ENCODE measurements around the gene TRIM16. TPM values are rescaled to one million over a fixed set of nuclear protein-coding genes. Genes with fewer than 3 reads are reported as not detected.
"Not testable (repeated sequence)": the region's sequence is repeated elsewhere in the genome, so short reads cannot be mapped to it uniquely, and the experiment has no call there.

The TRIM16 gene
- total RNA-seq, 2 experiments from 2014 or later = 9.5 to 10.8 TPM

DNA sequence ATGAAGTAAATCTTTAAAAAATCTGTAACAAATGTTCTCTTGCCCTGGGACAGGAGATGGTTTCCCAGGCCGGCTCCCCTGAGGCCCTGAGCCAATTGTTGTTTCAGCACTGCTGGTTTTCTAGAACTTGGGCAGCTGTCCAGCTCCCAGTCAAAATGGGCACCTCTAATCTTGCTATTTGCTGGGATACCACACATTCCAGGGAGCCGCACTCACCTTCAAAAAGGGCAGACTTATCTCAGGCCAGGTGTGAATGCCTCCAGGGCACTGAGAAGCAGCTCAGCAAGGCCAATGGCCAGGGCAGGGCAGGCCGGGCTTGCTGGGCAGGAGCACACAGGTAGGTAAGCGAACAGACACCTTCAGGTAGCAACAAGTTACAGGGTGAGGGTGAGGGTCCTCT is 24.4 kb downstream of the TRIM16 start:
- ChIA-PET CTCF (no interaction called here), POLR2A (no interaction called here)

DNA sequence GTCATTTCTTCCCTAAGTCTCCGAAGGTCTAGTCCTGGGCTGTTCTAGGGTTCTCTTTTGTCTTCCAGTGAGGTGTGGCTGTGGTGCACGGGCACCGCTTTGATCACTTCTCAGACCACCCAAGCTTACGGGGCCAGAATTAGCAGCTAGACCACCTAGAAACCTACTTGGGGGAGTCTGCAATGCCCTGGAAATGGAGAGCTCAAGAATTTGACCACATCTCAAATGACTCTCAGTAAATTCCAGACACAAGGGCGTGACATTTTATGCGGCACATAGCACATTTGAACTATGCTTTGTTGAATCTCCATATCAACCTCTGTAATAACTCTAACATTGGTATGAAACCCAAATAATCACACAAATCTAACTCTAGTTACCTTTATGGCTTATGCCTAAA is 24.9 kb downstream of the TRIM16 start:
- POLR2A ChIA-PET = no interaction called here
- CTCF ChIA-PET = no interaction called here

DNA sequence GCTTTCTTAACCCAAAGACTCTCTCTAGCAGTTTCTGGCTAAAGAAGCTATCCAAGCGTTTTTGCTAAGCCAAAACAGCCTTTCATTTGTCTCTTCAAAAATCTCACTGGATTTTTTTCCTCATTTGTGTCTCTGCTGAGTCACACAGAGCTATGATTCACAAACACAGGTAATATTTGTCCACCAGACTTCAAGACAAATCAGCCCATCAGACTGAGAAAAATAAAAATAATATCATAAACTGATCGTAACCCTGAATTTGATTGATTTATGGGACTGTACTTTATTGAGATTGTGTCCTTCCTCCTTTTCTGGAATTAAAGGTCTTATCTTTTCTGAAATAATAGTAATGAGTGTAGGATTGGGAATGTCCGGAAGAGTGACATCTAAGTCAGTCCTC is 25.8 kb downstream of the TRIM16 start:
- ChIA-PET CTCF (no interaction called here), POLR2A (no interaction called here)

DNA sequence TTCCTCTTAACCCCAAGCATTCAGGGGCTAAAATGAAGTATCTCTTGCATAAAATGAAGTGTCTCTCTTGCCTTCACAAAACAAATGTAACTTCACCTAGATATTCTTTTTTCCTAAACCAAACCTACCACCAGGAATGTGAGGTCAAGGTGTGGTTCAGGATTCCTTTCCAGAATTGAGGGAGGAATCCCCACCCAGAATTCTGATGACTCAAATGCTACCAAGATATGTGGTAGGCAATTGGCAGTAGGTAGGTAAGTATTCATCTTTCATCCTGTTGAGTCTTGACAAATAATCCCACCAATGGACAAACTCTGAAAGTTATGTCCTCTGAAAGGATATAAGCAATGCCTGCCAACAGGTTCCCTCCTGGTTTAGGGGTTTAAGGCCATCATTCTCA is 26.2 kb downstream of the TRIM16 start:
- POLR2A ChIA-PET = no interaction called here
- CTCF ChIA-PET = no interaction called here

DNA sequence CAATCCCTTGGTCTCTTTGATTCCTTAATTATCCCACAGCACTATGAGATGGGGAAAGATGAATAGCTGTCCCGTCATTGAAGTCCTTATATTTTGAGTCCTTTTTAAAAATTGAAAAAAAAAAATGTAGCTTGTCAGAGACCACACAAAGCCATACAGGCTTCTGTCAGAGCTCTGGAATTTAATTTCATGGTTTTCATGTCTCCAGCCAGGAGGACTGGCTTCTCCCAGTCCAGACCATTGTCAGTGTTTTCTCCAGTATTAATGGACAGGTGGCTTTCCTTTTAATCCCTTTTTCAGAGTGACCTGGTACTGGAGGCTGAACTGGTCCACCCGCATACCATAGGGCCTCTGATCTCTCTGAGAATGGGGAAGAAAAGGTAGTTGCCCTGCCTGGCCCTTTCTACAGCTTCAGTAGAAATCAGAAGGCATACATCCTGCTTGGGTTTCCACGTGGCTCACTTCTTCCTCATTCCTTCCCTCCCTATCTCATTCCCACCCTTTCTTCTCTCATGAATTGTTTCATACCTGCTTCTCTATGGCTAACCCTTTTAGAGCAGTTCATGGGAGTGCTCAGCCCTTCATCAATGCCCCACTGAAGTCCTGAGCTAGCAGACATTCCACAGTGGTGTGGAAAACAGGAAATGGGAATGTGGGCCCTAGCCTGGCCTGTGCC is 29.1 kb downstream of the TRIM16 start:
- CTCF ChIA-PET = no interaction called here
- POLR2A ChIA-PET = no interaction called here

DNA sequence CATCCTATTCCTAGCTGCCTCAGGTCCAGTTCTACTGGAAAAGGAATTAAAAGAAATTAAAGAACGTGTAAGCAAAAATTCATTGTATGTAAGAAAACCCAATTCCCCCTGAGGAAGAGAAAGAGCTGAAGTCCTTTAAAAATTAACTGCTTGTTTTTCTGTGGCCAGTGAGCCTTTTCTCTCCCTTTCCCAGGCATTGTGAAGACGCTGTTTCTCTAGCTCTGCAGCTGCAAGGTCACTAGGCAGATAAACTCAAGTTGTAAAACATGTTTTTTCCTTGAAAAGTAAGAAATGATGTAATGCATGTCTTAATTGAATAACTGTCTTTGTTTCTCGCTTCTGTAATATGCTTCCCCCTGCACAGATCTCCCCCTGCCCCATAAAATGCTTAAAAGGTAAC is 29.7 kb downstream of the TRIM16 start:
- POLR2A ChIA-PET, CTCF ChIA-PET: not testable (repeated sequence)

DNA sequence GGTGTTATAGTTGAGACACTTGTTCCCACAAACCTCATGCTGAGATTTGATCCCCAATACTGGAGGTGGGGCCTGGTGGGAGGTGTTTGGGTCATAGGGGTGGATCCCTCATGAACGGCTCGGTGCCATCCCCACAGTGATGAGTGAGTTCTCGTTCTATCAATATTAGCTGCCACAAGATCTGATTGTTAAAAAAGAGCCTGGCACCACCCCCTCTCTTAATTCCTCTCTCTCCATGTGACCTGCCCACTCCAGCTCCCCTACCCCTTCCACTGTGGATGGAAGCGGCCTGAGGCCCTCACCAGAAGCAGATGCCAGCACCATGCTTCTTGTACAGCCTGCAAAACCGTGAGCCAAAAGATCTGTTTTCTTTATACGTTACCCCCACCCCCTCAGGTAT is 31.2 kb downstream of the TRIM16 start:
- ChIA-PET POLR2A (no interaction called here), CTCF (no interaction called here)

DNA sequence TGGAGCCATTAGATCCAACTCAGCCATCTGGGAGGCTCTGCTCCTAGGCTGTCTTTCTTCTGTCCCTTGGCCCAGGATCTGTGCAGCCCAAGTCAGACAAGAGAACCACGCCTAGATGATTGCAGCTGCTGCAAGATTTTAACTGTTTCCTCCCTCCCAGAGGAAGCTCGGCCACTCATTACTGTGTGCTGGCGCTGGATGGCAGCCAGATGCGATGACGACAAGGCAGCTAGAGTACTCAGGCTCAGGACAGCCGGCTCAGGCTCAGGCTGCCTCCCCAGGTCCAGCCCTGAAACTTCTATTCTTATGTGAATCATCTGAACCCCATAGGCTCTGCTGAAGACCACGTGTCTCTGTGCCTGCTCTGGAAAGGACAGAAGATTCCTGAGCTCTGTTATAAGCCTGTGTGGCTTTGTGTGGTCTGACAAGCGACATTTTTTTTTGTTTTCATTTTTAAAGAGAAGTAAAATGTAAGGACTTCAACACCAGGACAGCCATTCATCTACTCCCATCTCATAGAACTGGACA is 32.5 kb downstream of the TRIM16 start:
- POLR2A ChIA-PET = no interaction called here
- CTCF ChIA-PET = interaction anchor here (0.5 kb wide), 1 partner anchor 308 kb away, joined by 4 read pairs; no protein-coding TSS in a partner anchor

DNA sequence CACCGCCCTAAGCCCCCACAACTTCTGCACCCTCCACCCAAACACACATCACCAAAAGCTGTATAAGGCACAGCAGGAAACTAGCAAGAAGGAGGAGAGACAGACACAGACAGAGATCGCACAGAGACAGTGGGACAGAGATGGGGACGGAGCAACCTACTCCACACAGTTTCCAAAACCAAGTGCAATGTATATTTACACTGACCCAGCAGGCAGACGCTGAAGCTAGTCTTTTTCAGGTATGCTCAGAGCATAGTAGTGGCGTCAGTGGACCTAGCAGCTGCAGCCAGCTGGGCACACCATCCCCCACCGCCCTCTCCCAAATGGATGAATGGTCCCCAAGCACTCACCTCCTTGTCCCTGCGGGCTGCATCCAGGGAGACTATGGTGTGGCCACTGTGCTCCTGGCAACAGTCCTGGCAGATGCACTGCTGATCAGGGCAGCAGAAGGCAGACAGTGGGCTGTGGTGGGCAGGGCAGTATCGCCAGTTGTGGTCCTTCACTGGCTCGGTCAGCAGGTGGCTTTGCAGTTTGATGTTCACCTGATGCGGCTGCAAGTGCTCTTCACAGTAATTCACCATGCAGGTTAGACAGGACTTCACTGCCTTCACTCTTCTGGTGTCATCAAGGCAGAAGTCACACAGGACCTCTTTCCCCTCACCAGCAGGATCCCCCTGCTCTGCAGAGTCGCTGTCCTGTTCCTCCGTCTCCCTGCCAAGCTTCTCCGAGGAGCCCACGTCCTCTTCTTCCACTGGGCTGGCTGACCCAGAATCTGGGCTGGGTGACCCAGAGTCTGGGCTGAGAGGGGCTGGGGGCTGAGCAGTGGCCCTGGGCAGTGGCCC is 33.1 kb downstream of the TRIM16 start:
- ChIA-PET CTCF (no interaction called here), POLR2A (no interaction called here)

DNA sequence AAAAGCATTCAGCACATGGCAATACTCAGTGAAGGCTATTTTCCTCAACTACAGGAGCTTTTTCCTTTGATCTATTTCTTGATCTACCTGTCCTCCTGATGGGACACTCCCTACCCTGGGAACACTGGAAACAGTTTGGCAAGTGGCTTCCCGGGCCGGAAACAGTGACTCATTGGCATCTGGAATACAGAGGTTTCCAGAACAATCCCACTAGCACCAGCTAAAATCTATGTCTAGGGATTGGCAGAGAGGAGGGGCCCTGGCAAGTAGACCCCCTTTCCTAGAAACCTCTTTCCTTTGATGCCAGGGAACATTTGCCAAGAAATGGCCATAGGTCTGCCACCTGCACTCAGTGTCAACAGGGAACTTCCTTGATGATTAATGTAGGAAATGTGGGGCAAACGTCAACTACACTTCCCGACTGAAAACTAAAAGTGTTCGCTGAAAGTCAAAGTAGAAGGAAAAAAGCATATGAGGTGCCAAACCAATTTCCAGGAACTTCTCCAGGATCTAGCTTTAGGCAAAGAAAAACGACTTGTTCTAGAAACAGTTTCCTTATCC is 34.2 kb downstream of the TRIM16 start:
- ChIA-PET CTCF (no interaction called here), POLR2A (no interaction called here)

DNA sequence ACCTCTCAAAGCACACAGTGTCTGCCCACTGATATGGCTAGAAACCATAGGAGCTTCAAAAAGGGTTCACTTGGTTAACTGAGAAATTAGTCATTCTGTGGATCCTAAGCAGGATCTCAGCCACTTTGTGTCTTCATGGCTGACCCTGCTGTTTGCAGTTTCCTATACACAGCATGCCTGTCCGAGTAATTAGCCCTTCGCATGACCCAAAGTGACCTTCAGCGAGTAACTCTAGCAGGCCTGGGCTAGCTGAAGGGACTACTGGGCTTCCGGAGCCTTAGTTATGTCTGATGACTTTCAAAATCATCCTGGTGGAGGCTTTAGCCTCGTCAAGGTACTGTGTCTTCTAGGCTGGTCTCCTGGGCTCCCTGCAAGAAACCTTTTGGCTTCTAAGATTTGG is 35.7 kb downstream of the TRIM16 start:
- CTCF ChIA-PET = no interaction called here
- POLR2A ChIA-PET = no interaction called here

DNA sequence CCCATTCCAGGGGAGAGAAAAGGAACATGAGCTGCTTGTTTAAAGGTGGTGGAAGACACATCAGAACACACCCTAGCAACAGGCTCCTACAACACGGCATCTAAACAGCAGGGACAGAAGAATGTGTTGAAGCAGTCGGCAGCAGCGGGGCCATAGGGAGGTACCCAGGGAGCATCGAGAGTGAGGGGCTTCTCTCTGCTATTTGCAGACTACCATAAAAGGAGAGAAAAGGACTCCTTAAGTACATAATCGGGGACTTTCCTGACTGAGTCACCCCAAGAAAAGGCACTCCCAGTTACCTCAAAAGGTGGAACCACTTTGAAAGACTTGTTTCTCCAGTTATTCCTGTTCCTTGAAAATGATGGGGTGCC is 38.2 kb downstream of the TRIM16 start:
- POLR2A ChIA-PET, CTCF ChIA-PET: not testable (repeated sequence)

DNA sequence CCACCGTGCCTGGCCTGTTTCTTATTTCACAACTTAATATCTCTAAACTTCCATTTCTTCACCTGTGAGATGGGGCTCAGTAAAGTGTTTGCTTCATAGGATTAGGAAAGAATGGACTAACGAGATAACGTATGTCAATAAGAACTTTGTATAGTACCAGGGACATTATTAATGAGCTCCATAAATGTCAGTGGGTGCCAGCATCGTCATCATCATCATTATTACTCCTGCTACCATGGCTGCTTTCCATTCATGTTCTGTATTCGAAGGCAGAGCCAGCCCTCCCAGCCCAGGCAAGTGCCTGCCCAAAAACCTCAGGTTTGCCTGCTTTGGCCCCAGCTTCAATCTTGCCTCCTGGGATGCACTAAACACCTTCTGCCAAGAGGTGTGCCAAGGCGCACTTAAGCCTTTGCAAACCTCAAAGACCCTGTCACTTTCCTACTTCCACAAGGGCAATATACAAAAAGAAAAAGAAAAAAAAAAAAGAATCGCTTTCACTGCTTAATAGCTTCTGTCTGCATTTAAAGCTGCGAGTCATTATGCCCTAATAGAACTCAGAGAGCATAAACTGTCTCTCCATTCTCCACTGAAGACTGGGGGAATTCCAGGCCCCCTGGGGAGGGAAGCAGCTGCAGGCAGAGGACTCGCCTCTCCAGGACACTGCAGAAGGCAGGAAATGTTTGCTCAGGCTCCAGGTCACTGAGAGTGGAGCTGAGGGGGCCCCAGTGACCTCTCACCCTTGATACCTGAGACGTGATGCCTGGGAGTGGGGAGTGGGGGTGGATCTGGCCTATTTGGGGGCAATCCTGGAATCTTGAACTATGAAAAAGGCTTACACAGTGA is 38.8 kb downstream of the TRIM16 start:
- CTCF ChIA-PET = not testable (repeated sequence)

DNA sequence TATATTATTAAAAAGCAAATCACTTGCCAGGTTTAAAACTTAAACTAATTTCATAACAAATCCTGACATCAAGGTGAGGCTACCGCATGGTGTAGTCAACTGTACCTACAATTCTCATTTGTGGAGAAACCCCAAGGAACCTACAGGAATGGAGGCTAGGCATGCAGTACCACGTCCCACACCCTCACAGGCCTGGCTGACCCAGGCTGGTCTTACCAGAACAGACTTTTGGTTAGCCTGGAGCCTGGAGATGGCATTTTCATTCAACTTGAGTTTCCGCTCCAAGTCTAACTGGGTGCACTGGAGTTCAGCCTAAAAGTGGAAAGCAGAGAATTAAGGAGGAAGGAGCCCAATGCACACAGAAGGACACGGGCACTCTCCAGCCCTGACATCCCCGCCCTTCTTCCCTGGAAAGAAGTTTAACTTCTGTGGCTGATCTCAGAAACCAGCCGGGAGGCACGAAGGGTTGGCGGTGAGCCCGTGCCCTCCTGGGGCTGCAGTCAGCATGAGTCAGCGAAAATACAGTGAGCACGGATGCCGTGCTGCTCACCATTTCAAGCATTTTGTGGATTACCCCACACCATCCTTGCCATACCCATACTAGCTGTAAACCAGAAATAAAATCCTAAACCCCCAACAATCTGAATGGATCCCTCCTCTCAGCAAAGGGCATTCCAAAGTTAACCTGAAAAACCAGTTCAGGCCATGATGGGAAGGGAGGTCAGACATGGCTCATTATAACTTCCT is 41.4 kb downstream of the TRIM16 start:
- POLR2A ChIA-PET, CTCF ChIA-PET: not testable (repeated sequence)

More for the DNA sequence above, 38.8 kb downstream of the TRIM16 start:
- POLR2A ChIA-PET = not testable (repeated sequence)

DNA sequence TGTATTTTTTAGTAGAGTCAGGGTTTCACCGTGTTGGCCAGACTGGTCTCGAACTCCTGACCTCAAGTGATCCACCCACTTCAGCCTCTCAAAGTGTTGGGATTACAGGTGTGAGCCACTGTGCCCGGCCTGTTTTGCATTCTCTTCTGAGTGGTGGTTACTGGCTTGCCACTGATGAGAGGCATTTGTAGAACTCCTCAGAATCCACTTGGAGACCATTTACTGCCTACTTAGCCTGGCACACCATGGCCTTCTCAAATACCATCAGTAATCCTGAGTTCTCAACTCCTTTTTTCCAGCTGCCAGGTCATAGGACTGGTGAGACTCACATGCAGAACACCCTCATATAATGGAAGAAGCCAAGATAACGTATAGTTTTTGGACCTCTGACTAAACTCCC is 42.1 kb downstream of the TRIM16 start:
- POLR2A ChIA-PET, CTCF ChIA-PET: not testable (repeated sequence)

DNA sequence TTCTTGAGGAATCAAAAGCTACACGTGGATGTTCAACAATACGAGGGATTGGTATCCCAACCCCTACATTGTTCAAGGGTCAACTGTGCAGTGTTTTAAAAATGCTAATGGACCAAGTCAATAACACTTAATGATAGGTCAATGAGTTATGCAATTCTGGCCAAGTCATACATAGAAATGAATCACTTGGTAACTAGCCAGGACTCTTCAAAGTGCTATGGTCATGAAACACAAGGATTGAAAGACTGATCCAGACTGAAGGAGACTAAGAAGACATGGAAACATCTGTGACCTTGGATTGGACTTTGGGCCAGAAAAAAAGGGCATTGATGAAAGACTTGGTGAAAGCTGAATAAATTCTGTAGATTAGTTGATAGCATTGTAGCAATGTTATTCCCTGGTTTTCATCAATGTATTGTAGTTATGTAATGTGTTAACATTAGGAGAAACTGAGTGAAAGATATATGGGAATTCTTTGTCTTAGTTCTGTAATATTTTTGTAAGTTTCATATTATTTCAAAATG is 53.1 kb downstream of the TRIM16 start:
- POLR2A ChIA-PET = not testable (repeated sequence)

DNA sequence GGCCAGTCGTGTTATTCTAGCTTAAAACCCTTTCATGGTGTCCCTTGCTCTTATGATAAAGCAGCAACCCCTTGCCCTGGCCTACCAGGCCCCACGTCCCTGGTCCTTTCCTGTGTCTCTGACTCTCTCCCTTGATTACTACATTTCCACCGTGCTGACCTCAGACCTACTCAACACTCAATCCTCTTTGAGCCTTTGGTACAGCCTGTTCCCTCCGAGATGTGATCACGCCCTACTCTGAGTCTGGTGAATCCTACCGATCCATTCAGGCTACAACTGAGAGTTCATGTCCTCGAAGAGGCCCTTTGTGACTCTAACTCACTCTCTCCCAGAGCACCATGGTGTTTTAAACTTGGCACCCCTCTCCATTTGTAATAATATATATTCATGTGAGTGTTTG is 54.1 kb downstream of the TRIM16 start:
- CTCF ChIA-PET, POLR2A ChIA-PET: not testable (repeated sequence)

More for the DNA sequence above, 53.1 kb downstream of the TRIM16 start:
- CTCF ChIA-PET = not testable (repeated sequence)

DNA sequence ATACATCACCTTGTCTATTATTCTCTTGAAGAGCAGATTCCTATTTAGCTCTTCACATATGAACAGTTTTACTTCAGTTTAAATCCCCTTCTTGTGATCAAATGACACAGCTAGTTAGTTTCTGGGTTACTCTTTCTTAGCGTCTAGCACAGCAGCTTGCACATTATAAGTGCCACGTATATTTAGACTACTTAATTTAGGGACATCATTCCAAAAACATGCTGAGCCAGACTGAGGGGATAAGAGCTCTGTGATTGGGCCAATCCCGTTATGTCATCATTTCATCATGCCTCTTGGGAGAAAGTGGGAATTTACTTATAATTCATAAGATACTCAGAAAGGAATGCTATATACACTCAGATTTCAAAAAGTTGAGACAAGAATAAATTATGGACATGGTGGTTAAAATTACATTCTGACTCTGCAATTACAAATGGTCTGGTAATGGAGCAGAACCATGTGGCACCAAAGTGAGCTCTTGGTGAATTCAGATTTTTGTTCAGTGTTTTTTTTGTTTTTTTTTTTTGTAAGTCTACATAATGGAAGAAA is 60.4 kb downstream of the TRIM16 start:
- CTCF ChIA-PET, POLR2A ChIA-PET: not testable (repeated sequence)

DNA sequence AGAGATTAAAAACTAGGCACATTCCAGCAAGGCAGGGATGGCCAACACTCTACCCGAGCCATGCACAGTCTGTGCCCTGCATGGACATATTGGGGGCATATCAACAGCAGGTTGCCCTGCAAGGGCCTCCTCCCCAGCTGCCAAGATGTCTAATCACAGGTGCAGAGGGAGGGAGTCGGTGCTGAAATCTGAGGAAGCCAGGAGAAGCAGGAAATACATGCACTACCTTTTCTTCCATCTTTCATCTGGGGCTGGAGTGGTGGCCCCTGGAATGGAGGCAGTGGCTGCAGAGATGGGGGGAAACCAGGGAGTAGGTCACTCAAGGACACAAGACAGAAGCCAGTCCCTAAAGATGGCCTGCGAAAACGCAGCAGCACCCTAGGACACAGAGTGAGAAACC is 60.9 kb downstream of the TRIM16 start:
- CTCF ChIA-PET, POLR2A ChIA-PET: not testable (repeated sequence)

Data from activated CD8-positive, alpha-beta memory T cell treated with anti-CD3 and anti-CD28 coated beads for 36 hours (primary cell).